Neuron (in vitro differentiated cells): ENCODE measurements around the gene BRS3.
"Not testable (repeated sequence)": the region's sequence is repeated elsewhere in the genome, so short reads cannot be mapped to it uniquely, and the experiment has no call there.

Experiments
- H2AFZ ChIP-seq: one replicate; pipeline ENCODE4 v1.6.1; 2013; ENCODE audit warnings: low read depth, mild to moderate bottlenecking, inconsistent platforms, low read length, moderate library complexity
- H3K27me3 ChIP-seq: one replicate; pipeline ENCODE4 v1.6.1; 2013; ENCODE audit warnings: low read length; ENCODE audit not compliant: insufficient read depth
- H3K36me3 ChIP-seq: one replicate; pipeline ENCODE4 v1.6.1; 2013; ENCODE audit warnings: low read length; ENCODE audit not compliant: insufficient read depth
- H3K4me1 ChIP-seq: one replicate; pipeline ENCODE4 v1.6.1; 2013; ENCODE audit warnings: low read length; ENCODE audit not compliant: insufficient read depth
- H3K4me3 ChIP-seq: 2 replicates; pipeline ENCODE4 v1.5.1; 2013; ENCODE audit warnings: mild to moderate bottlenecking, low read length, moderate library complexity
- H3K9me3 ChIP-seq: one replicate; pipeline ENCODE4 v1.6.1; 2013; ENCODE audit warnings: low read length

BRS3 gene

GRCh38 chrX:136487647-136488046, at the start of gene BRS3:
BRS3 (plus strand) TSS chrX:136487947; CDS start chrX:136488115, 168 bp downstream.
- Histone ChIP-seq H3K9me3 (no peaks in the 10 kb centered on the region), H3K36me3 (no peaks in the 10 kb centered on the region), H3K4me1 (no peaks in the 10 kb centered on the region), H2AFZ (no peak within 1 kb of the TSS), H3K4me3 (no peak within 1 kb of the TSS), H3K27me3 (peaks cover 16% of the 10 kb centered on the region)

- Histone ChIP-seq H3K4me3 (no peak overlapping the region), H2AFZ (no peak overlapping the region), H3K27me3 (peaks cover 7% of the 10 kb centered on the region), H3K9me3 (no peaks in the 10 kb centered on the region), H3K36me3 (no peaks in the 10 kb centered on the region), H3K4me1 (no peaks in the 10 kb centered on the region)
These were observed 49.6 kb upstream of the BRS3 start for GRCh38 chrX:136438192-136438591.

- not testable (repeated sequence) for H3K4me1 ChIP-seq, H3K9me3 ChIP-seq, H3K4me3 ChIP-seq, H3K36me3 ChIP-seq, H2AFZ ChIP-seq, H3K27me3 ChIP-seq
These were observed 42.1 kb upstream of the BRS3 start for GRCh38 chrX:136445674-136446073.

GRCh38 chrX:136446208-136446607, 41.5 kb upstream of the BRS3 start:
- H3K9me3 ChIP-seq: no peaks in the 10 kb centered on the region
- no peak overlapping the region for H3K4me3 ChIP-seq
- H3K36me3 ChIP-seq: no peaks in the 10 kb centered on the region
- no peaks in the 10 kb centered on the region for H3K27me3 ChIP-seq
- H3K4me1 ChIP-seq: no peaks in the 10 kb centered on the region
- H2AFZ ChIP-seq: no peak overlapping the region

GRCh38 chrX:136447308-136447707, 40.4 kb upstream of the BRS3 start:
- Histone ChIP-seq H3K36me3 (no peaks in the 10 kb centered on the region), H3K9me3 (no peaks in the 10 kb centered on the region), H3K4me1 (no peaks in the 10 kb centered on the region), H2AFZ (no peak overlapping the region), H3K27me3 (no peaks in the 10 kb centered on the region), H3K4me3 (no peak overlapping the region)

DNA sequence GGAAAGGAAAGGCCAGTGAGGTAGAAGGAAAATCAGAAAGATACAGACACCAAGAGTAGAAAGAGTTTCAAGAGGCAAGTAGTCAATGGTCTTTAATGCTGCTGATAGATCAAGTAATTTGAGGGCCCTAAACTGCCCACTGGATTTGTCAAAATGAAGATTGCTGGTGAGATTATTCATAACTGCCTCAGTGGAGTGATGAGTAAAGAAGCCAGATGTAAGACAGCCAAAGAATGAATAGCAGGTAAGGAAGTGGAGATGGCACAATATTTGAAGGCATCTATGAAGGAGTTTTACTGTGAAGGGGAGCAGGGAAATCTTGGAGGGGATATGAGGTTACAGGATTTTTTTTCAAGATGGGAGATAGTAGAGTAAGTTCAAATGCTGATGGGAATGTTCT, 39.8 kb upstream of the BRS3 start:
- Histone ChIP-seq H3K9me3 (no peaks in the 10 kb centered on the region), H3K4me1 (no peaks in the 10 kb centered on the region), H3K4me3 (no peak overlapping the region), H3K36me3 (no peaks in the 10 kb centered on the region), H3K27me3 (no peaks in the 10 kb centered on the region), H2AFZ (no peak overlapping the region)

DNA sequence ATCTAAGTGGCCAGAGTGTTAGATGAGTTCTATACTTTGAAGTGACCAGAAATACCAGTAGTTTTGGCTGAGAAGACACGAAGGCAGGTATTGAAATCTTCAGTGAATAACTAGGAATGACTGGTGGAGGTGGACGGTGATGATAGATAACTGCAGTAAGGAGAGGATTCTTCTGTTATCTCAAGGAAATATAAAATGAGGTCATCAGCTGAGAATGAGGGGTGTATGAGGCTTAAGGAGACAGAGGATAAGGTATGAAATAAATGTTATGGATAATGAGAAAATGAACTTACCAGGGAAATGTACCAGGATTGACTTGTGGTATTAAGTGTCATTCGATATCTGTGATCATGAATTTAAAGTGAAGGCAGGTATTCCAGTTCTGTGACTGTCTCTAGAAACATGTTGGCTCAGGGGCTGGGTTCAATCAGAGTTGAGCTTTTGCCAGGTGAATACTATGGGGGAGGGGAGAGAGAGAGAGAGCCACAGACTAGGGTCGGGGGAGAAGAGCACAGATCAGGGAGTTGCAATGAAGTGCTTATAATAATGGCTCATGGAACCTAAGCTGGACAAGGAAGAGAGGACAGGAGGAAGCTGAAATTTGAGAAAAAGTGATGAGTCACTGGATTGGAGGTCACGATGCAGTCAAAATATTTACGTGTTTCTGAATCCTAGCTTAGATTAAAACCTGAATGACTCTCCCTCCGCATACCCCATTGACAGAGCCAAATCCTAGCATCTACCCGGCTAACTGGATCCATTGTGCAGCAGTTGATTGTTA, 37.5 kb upstream of the BRS3 start:
- no peak overlapping the region for H3K4me3 ChIP-seq
- no peaks in the 10 kb centered on the region for H3K9me3 ChIP-seq
- no peaks in the 10 kb centered on the region for H3K4me1 ChIP-seq
- no peaks in the 10 kb centered on the region for H3K27me3 ChIP-seq
- no peak overlapping the region for H2AFZ ChIP-seq
- no peaks in the 10 kb centered on the region for H3K36me3 ChIP-seq

GRCh38 chrX:136452614-136453013, 35.1 kb upstream of the BRS3 start:
- no peaks in the 10 kb centered on the region for H3K9me3 ChIP-seq
- no peak overlapping the region for H3K4me3 ChIP-seq
- H3K36me3 ChIP-seq: no peaks in the 10 kb centered on the region
- peaks cover 1% of the 10 kb centered on the region for H3K4me1 ChIP-seq
- H3K27me3 ChIP-seq: peaks cover 2% of the 10 kb centered on the region
- no peak overlapping the region for H2AFZ ChIP-seq

DNA sequence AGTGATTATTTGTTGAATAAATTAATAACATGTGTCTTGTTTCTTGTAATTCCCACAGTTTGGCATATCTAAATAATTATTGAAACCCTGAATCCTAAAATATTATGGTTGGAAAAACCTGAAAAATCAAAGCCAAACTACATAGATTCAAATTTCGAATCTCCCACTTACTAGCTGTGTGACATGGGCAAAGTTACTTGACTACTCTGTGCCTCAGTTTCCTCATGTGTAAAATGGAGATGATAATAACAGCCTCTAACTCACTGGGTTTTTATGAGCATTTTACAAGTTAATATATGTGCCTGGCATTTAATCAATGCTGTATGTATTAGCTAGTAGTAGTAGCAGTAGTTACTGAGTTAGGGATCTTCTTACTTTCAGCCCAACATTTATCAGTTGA, 34.6 kb upstream of the BRS3 start:
- no peak overlapping the region for H3K4me3 ChIP-seq
- peaks cover 2% of the 10 kb centered on the region for H3K27me3 ChIP-seq
- no peaks in the 10 kb centered on the region for H3K9me3 ChIP-seq
- no peak overlapping the region for H2AFZ ChIP-seq
- H3K36me3 ChIP-seq: no peaks in the 10 kb centered on the region
- H3K4me1 ChIP-seq: peaks cover 2% of the 10 kb centered on the region

GRCh38 chrX:136453771-136454170, 34.0 kb upstream of the BRS3 start:
- H3K9me3 ChIP-seq: no peaks in the 10 kb centered on the region
- H2AFZ ChIP-seq: no peak overlapping the region
- H3K36me3 ChIP-seq: no peaks in the 10 kb centered on the region
- H3K4me1 ChIP-seq: peaks cover 2% of the 10 kb centered on the region
- no peak overlapping the region for H3K4me3 ChIP-seq
- H3K27me3 ChIP-seq: peaks cover 2% of the 10 kb centered on the region

- no peak overlapping the region for H3K4me3 ChIP-seq
- H3K27me3 ChIP-seq: peaks cover 2% of the 10 kb centered on the region
- H3K9me3 ChIP-seq: no peaks in the 10 kb centered on the region
- H3K4me1 ChIP-seq: peaks cover 2% of the 10 kb centered on the region
- H3K36me3 ChIP-seq: no peaks in the 10 kb centered on the region
- H2AFZ ChIP-seq: no peak overlapping the region
These were observed 31.6 kb upstream of the BRS3 start for GRCh38 chrX:136456133-136456532.

DNA sequence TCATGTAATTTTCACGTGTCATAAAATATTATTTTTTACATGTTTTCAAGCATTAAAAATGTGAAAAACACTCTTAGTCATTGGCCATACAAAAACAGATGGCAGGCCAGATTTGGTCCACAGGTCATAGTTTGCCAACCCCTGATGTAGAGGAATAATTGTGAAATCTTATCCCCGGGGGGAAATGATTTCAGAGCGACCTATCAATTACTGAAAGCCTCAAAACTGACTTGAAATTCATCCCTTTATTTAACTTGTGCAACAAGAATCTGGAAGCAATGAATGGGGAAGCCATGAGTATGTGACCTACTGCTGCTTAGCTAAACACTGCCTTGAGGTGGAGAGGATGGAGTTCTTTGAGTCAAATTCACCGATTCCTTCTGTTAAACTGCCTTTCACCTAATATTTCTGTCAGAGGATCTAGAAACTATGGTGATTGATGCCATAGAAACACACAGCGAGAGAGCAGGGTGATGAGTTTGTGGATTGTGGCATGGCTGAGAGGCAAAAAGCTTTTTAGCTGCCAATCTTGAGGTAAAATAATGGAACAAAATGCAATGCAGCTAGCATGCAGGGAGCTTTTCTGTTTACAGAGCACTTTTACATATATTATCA, 30.3 kb upstream of the BRS3 start:
- Histone ChIP-seq H2AFZ (no peak overlapping the region), H3K27me3 (peaks cover 2% of the 10 kb centered on the region), H3K4me1 (peaks cover 2% of the 10 kb centered on the region), H3K9me3 (no peaks in the 10 kb centered on the region), H3K4me3 (no peak overlapping the region), H3K36me3 (no peaks in the 10 kb centered on the region)

GRCh38 chrX:136464589-136464988, 23.2 kb upstream of the BRS3 start:
- Histone ChIP-seq H3K4me3 (no peak overlapping the region), H3K27me3 (no peaks in the 10 kb centered on the region), H3K4me1 (no peaks in the 10 kb centered on the region), H3K9me3 (no peaks in the 10 kb centered on the region), H2AFZ (no peak overlapping the region), H3K36me3 (no peaks in the 10 kb centered on the region)

DNA sequence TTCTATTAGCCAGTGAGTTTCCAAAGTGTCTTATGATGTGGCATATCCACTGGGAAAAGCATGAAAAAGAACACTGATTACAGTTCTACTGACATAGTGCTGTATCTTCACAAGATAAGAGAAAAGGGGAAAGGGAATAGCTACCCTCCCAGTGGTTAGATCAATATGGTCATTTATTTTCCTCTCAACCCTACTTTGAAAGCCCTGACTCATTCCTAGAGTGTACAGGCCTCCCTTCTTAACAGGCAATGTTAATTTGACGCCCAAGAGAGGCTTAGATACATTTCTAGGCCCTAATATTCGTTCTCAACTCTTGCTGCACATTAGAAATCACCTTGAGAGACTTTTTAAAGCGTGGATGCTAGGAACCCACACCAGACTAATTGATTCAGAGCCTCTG, 20.4 kb upstream of the BRS3 start:
- Histone ChIP-seq H3K9me3 (no peaks in the 10 kb centered on the region), H3K36me3 (no peaks in the 10 kb centered on the region), H3K27me3 (peaks cover 4% of the 10 kb centered on the region), H3K4me3 (no peak overlapping the region), H3K4me1 (no peaks in the 10 kb centered on the region), H2AFZ (no peak overlapping the region)
